ENCODE data around the gene CEACAM21. TPM values are rescaled to one million over a fixed set of nuclear protein-coding genes. Genes with fewer than 3 reads are reported as not detected.

Gene CEACAM21
- 4.8 TPM for total RNA-seq
- polyA plus RNA-seq = 11.0 TPM
- long read RNA-seq, donor 1 = 0 reads
- long read RNA-seq, donor 2 = 0 reads
- long read RNA-seq, donor 3, partial matches to known transcripts = 0 of 2 reads
- long read RNA-seq, donor 3, other reads (novel, unspliced or antisense) = 0 of 2 reads
- long read RNA-seq, donor 4, partial matches to known transcripts = 0 of 2 reads
- long read RNA-seq, donor 4, other reads (novel, unspliced or antisense) = 0 of 2 reads
- long read RNA-seq, donor 5 = 0 reads
- long read RNA-seq, donor 6 = 0 reads
- long read RNA-seq, donor 7, partial matches to known transcripts = 0 of 1 reads
- long read RNA-seq, donor 7, other reads (novel, unspliced or antisense) = 0 of 1 reads
- long read RNA-seq, donor 8 = 0 reads
- long read RNA-seq, donor 9 = 0 reads
- long read RNA-seq, donor 10 = 0 reads

DNA sequence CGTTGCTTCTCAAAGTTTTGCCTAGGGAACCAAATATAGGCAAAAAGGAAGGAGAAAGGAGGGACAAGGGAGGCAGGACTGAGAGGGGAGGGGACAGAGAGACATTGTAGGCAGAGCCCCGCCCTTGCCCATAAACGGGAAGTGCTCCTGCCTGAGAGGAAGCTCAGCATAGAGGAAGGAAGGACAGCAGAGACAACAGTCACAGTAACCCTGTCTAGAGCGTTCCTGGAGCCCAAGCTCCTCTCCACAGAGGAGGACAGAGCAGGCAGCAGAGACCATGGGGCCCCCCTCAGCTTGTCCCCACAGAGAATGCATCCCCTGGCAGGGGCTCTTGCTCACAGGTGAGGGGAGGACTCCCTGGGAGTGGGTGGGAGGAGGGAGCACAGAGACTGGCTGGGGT is at the start of gene CEACAM21:
Gene CEACAM21 (plus strand): TSS at position 169 of the 400 bp plus-strand sequence. CDS start 109 bp downstream, at position 278.
- peaks cover 7 to 19% of the 10 kb centered on the region in 2 donors for H3K4me1 ChIP-seq (ENCODE audit: control insufficient read depth in 2 of 2, insufficient read depth in 2 of 2, low read length in 2 of 2)
- H3K27ac ChIP-seq (ENCODE audit: low read depth in 1 of 2, low read length in 1 of 2) = no peak within 1 kb of the TSS
- 4% methylated on average over 4 of the region's 4 CpGs for WGBS
- peak in 2 of 9 donors; percentile 28 to 66 for DNase-seq (ENCODE audit: low read depth in 6 of 9, low spot score in 9 of 9)
- no peaks in the 10 kb centered on the region for H3K36me3 ChIP-seq (ENCODE audit: control insufficient read depth in 2 of 2, insufficient read depth in 2 of 2, low read length in 1 of 2)
- H3K4me3 ChIP-seq (ENCODE audit: low read length in 2 of 2) = peak within 1 kb of the TSS in 1 of 2 donors; percentile 23
- no peaks in the 10 kb centered on the region for H3K27me3 ChIP-seq (ENCODE audit: control insufficient read depth in 2 of 2, insufficient read depth in 1 of 2, low read length in 1 of 2)
- peaks cover 1 to 9% of the 10 kb centered on the region in 2 donors for H3K9me3 ChIP-seq (ENCODE audit: control insufficient read depth in 2 of 2, insufficient read depth in 1 of 2, low read length in 1 of 2)

DNA sequence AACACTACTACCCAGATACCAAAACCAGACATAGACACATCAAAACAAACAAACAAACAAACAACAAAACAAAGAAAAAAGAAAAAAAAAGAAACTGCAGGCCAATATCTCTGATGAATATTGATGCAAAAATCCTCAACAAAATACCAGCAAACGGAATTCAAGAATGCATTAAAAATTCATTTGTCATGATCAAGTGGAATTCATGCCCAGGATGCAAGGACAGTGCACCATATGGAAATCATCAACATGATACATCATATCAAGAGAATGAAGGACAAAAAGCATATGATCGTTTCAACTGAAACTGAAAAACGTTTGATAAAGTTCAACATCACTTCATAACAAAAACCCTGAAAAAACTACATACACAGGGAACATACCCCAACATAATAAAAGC is 48.9 kb upstream of the CEACAM21 start:
- no peaks in the 10 kb centered on the region for H3K36me3 ChIP-seq (ENCODE audit: control insufficient read depth in 2 of 2, insufficient read depth in 2 of 2, low read length in 1 of 2)
- H3K9me3 ChIP-seq (ENCODE audit: control insufficient read depth in 2 of 2, insufficient read depth in 1 of 2, low read length in 1 of 2) = peaks cover 0 to 2% of the 10 kb centered on the region in 2 donors
- peaks cover 14 to 18% of the 10 kb centered on the region in 2 donors for H3K4me1 ChIP-seq (ENCODE audit: control insufficient read depth in 2 of 2, insufficient read depth in 2 of 2, low read length in 2 of 2)
- peaks cover 13 to 46% of the 10 kb centered on the region in 2 donors for H3K27me3 ChIP-seq (ENCODE audit: control insufficient read depth in 2 of 2, insufficient read depth in 1 of 2, low read length in 1 of 2)
- DNase-seq (ENCODE audit: low read depth in 6 of 9, low spot score in 9 of 9) = no peak
- no peak overlapping the region for H3K4me3 ChIP-seq (ENCODE audit: low read length in 2 of 2)
- no peak overlapping the region for H3K27ac ChIP-seq (ENCODE audit: low read depth in 1 of 2, low read length in 1 of 2)
- 93% methylated on average over 3 of the region's 3 CpGs for WGBS

DNA sequence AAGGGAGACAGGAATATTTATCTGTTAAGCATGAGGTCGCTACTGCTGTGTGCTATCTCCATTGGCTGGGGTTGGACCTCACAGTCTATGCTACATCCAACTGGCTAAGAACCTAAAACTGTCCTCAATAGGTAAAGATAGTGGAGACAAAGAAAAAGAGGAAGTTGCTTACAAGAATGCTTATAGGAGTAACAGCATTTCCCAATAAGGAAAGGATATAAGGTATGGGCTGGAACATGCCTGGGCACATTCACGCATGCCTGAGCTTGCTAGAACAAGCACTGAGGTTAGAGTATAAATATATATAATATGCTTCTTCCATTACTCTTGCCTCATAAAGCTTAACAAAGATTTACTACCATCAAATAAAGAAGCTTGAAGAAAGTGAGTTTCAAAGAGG is 47.9 kb upstream of the CEACAM21 start:
- no peak overlapping the region for H3K27ac ChIP-seq (ENCODE audit: low read depth in 1 of 2, low read length in 1 of 2)
- no peak overlapping the region for H3K4me3 ChIP-seq (ENCODE audit: low read length in 2 of 2)
- no peaks in the 10 kb centered on the region for H3K36me3 ChIP-seq (ENCODE audit: control insufficient read depth in 2 of 2, insufficient read depth in 2 of 2, low read length in 1 of 2)
- H3K9me3 ChIP-seq (ENCODE audit: control insufficient read depth in 2 of 2, insufficient read depth in 1 of 2, low read length in 1 of 2) = peaks cover 0 to 2% of the 10 kb centered on the region in 2 donors
- DNase-seq (ENCODE audit: low read depth in 6 of 9, low spot score in 9 of 9) = no peak
- peaks cover 14 to 19% of the 10 kb centered on the region in 2 donors for H3K4me1 ChIP-seq (ENCODE audit: control insufficient read depth in 2 of 2, insufficient read depth in 2 of 2, low read length in 2 of 2)
- 75% methylated on average over 2 of the region's 2 CpGs for WGBS
- peaks cover 13 to 36% of the 10 kb centered on the region in 2 donors for H3K27me3 ChIP-seq (ENCODE audit: control insufficient read depth in 2 of 2, insufficient read depth in 1 of 2, low read length in 1 of 2)

DNA sequence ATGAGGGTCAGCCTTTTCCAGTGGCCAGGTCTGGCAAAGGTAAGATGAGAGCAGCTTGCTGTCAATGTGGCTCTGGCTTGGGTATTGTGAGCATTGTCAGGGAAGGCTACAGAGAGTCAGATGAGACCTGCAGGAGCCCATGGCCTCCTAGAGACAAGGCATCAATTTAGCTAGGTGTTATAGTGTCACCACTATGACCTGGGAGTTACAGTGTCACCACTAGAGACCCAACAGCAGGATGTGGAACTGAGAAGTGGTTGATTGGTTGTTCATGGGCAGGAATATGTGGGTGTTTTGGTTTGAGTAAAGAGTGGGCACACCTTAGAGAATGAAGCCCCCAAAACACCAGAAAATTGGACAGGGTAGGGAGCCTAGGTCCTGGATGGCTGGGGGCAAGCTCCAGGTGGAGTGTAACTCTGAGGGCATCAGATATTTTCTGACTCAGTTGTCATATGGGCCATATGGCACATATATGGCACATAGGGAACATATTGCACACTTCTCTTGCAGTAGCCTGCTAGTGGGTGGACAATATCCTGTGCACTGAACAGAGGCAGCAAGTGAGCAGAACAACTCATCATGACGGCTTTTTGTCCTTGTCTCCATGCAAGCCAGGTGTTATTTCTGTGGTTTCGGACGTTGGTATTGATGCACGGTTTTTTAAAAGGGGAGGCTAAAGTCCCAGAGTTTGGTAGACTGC is 46.3 kb upstream of the CEACAM21 start:
- DNase-seq (ENCODE audit: low read depth in 6 of 9, low spot score in 9 of 9) = no peak
- peaks cover 0 to 2% of the 10 kb centered on the region in 2 donors for H3K9me3 ChIP-seq (ENCODE audit: control insufficient read depth in 2 of 2, insufficient read depth in 1 of 2, low read length in 1 of 2)
- H3K27ac ChIP-seq (ENCODE audit: low read depth in 1 of 2, low read length in 1 of 2) = no peak overlapping the region
- H3K36me3 ChIP-seq (ENCODE audit: control insufficient read depth in 2 of 2, insufficient read depth in 2 of 2, low read length in 1 of 2) = no peaks in the 10 kb centered on the region
- H3K4me1 ChIP-seq (ENCODE audit: control insufficient read depth in 2 of 2, insufficient read depth in 2 of 2, low read length in 2 of 2) = peaks cover 14 to 25% of the 10 kb centered on the region in 2 donors
- peaks cover 5 to 28% of the 10 kb centered on the region in 2 donors for H3K27me3 ChIP-seq (ENCODE audit: control insufficient read depth in 2 of 2, insufficient read depth in 1 of 2, low read length in 1 of 2)
- no peak overlapping the region for H3K4me3 ChIP-seq (ENCODE audit: low read length in 2 of 2)
- WGBS = 83% methylated on average over 4 of the region's 4 CpGs

DNA sequence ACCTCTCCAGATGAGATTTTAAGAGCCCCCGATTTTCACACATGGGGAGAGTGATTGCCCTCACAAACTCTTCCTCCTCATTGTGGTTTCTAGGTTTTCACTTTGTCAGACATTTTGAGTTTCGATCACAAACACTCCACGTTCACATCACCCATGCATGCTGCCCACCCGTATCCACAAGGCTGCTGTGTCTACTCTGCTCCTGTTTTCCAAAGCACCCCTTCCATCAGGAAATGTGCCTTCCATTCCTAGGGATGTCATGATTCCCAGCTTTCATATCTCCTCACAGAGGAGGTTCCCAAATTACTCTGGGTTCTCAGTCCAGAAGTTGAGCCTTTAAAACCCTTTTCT is 45.8 kb upstream of the CEACAM21 start:
- no peak overlapping the region for H3K27ac ChIP-seq (ENCODE audit: low read depth in 1 of 2, low read length in 1 of 2)
- DNase-seq (ENCODE audit: low read depth in 6 of 9, low spot score in 9 of 9) = no peak
- H3K9me3 ChIP-seq (ENCODE audit: control insufficient read depth in 2 of 2, insufficient read depth in 1 of 2, low read length in 1 of 2) = peaks cover 0 to 2% of the 10 kb centered on the region in 2 donors
- no peaks in the 10 kb centered on the region for H3K36me3 ChIP-seq (ENCODE audit: control insufficient read depth in 2 of 2, insufficient read depth in 2 of 2, low read length in 1 of 2)
- no peak overlapping the region for H3K4me3 ChIP-seq (ENCODE audit: low read length in 2 of 2)
- H3K27me3 ChIP-seq (ENCODE audit: control insufficient read depth in 2 of 2, insufficient read depth in 1 of 2, low read length in 1 of 2) = peaks cover 5 to 28% of the 10 kb centered on the region in 2 donors
- H3K4me1 ChIP-seq (ENCODE audit: control insufficient read depth in 2 of 2, insufficient read depth in 2 of 2, low read length in 2 of 2) = peaks cover 14 to 25% of the 10 kb centered on the region in 2 donors
- 76% methylated on average over 4 of the region's 4 CpGs for WGBS

DNA sequence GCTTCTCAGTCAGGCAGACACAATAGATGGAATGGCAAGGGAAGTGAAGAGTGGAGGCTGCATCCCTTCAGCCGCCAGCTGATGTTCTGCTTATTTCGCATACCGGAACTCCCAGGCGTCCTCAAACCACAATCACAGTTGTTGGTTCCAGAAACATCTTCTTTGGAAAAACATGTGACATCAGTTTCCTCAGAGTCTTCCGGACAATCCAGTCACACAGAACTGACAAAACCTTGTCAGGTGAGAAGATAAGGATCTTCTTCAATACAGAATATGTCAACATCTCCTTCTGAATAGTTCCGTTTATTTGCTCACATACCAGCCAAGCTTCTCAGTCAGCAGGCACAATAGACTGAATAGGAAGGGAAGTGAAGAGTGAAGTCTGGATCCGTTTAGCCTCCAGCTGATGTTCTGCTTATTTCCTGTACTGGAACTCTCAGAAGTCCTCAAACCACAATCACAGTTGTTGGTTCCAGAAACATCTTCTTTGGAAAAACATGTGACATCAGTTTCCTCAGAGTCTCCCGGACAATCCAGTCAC is 45.1 kb upstream of the CEACAM21 start:
- 4% methylated on average over 8 of the region's 8 CpGs for WGBS
- Histone ChIP-seq H3K27ac (ENCODE audit: low read depth in 1 of 2, low read length in 1 of 2) (peak overlapping the region; percentile 55 to 85), H3K36me3 (ENCODE audit: control insufficient read depth in 2 of 2, insufficient read depth in 2 of 2, low read length in 1 of 2) (no peaks in the 10 kb centered on the region), H3K9me3 (ENCODE audit: control insufficient read depth in 2 of 2, insufficient read depth in 1 of 2, low read length in 1 of 2) (peaks cover 0 to 2% of the 10 kb centered on the region in 2 donors), H3K4me3 (ENCODE audit: low read length in 2 of 2) (peak overlapping the region in 1 of 2 donors; percentile 48), H3K4me1 (ENCODE audit: control insufficient read depth in 2 of 2, insufficient read depth in 2 of 2, low read length in 2 of 2) (peaks cover 14 to 25% of the 10 kb centered on the region in 2 donors), H3K27me3 (ENCODE audit: control insufficient read depth in 2 of 2, insufficient read depth in 1 of 2, low read length in 1 of 2) (peaks cover 5 to 28% of the 10 kb centered on the region in 2 donors)
- peak in 1 of 9 donors; percentile 45 for DNase-seq (ENCODE audit: low read depth in 6 of 9, low spot score in 9 of 9)

DNA sequence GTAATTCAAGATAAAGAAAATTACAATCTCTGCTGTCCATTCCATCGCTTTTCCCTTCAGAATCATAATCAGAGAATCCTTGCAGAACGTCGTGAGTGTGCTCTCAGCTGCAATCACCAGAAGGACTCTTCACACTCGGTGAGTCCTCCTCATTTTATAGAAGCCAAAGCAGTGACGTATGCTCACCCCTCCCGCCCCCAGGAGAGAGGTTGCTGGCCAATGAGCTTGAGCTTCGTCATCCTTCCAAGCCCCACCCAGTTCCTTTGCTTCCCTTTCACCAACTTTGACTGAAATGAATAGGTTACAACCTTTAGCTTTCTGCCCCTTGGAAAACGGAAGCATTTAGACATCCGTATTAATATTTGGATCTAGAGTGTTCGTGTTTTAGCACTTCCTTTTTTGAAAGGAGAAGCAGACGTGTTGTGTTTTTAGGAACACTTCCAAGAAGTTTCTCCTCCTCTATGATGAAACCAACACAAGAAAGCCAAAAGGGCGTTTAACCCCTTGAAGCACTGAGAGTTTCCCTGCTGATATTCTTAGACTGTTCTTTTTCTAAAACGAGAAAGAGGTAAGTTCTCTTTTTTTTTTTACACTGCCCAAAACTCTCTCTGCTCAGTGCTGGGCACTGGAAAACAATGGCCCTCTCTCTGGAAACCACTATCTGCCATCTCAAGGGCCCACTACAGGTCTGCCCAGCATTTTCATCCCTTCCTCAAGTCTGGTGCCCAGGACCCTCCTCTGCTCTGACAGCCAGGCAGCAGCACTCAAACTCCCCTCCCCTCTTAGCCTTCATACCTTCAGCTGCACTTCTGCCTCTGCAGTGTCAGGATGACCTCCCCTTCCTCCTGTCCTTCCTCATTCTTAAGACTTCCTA is 44.3 kb upstream of the CEACAM21 start:
- peaks cover 14 to 25% of the 10 kb centered on the region in 2 donors for H3K4me1 ChIP-seq (ENCODE audit: control insufficient read depth in 2 of 2, insufficient read depth in 2 of 2, low read length in 2 of 2)
- WGBS = 7% methylated on average over 13 of the region's 13 CpGs
- H3K36me3 ChIP-seq (ENCODE audit: control insufficient read depth in 2 of 2, insufficient read depth in 2 of 2, low read length in 1 of 2) = no peaks in the 10 kb centered on the region
- peaks cover 0 to 2% of the 10 kb centered on the region in 2 donors for H3K9me3 ChIP-seq (ENCODE audit: control insufficient read depth in 2 of 2, insufficient read depth in 1 of 2, low read length in 1 of 2)
- peak in 7 of 9 donors; percentile 66 to 91 (median 71) for DNase-seq (ENCODE audit: low read depth in 6 of 9, low spot score in 9 of 9)
- H3K27ac ChIP-seq (ENCODE audit: low read depth in 1 of 2, low read length in 1 of 2) = peak overlapping the region; percentile 55 to 85
- H3K27me3 ChIP-seq (ENCODE audit: control insufficient read depth in 2 of 2, insufficient read depth in 1 of 2, low read length in 1 of 2) = peaks cover 5 to 24% of the 10 kb centered on the region in 2 donors
- peak overlapping the region; percentile 34 to 48 for H3K4me3 ChIP-seq (ENCODE audit: low read length in 2 of 2)

DNA sequence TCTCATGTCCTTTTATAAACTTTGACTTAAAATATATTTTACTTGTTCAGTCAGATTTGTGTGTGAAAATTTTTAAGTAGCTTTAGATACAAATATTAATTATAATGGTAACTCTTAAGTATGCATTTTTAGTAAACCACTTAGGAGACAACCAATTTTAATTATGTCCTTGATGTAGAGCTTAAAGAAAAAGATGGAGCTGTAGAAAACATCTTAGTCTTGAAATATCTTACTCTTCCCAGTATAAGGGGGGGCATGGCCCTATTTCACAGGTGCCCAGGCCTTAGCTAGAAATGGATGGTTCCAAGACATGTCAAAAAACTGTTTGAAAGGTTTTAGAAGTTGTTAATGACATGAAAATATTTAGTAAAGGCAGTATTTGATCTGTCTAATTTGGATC is 43.4 kb upstream of the CEACAM21 start:
- peaks cover 0 to 2% of the 10 kb centered on the region in 2 donors for H3K9me3 ChIP-seq (ENCODE audit: control insufficient read depth in 2 of 2, insufficient read depth in 1 of 2, low read length in 1 of 2)
- peaks cover 14 to 25% of the 10 kb centered on the region in 2 donors for H3K4me1 ChIP-seq (ENCODE audit: control insufficient read depth in 2 of 2, insufficient read depth in 2 of 2, low read length in 2 of 2)
- H3K36me3 ChIP-seq (ENCODE audit: control insufficient read depth in 2 of 2, insufficient read depth in 2 of 2, low read length in 1 of 2) = no peaks in the 10 kb centered on the region
- no peak overlapping the region for H3K27ac ChIP-seq (ENCODE audit: low read depth in 1 of 2, low read length in 1 of 2)
- peaks cover 5 to 24% of the 10 kb centered on the region in 2 donors for H3K27me3 ChIP-seq (ENCODE audit: control insufficient read depth in 2 of 2, insufficient read depth in 1 of 2, low read length in 1 of 2)
- no peak overlapping the region for H3K4me3 ChIP-seq (ENCODE audit: low read length in 2 of 2)
- no peak for DNase-seq (ENCODE audit: low read depth in 6 of 9, low spot score in 9 of 9)

Measured in thymus (tissue), 14 donors.